WERI-Rb-1 (cell line): ENCODE data around the gene OR11H7.
"Not testable (repeated sequence)": the region's sequence is repeated elsewhere in the genome, so short reads cannot be mapped to it uniquely, and the experiment has no call there.

Source experiments
- DNase-seq: peaks from one replicate; pipeline ENCODE4 v3.0.0-alpha.2; 2020
- H3K27ac ChIP-seq: fragments of 250-450 bp; sonication (Bioruptor Pico); 2 replicates; pipeline ENCODE4 v1.5.1; 2020; ENCODE audit warnings: mild to moderate bottlenecking, moderate library complexity
- H3K27me3 ChIP-seq: fragments of 250-450 bp; sonication (Bioruptor Pico); 2 replicates; pipeline ENCODE4 v1.5.1; 2021; ENCODE audit warnings: mild to moderate bottlenecking, low read depth, moderate library complexity; ENCODE audit not compliant: insufficient read depth, severe bottlenecking
- H3K36me3 ChIP-seq: fragments of 250-450 bp; sonication (Bioruptor Pico); 2 replicates; pipeline ENCODE4 v1.5.1; 2020; ENCODE audit warnings: mild to moderate bottlenecking, moderate library complexity
- H3K4me3 ChIP-seq: 2 replicates; pipeline ENCODE4 v1.5.1; 2011; ENCODE audit warnings: low read depth, mild to moderate bottlenecking, control low read depth, low read length
- H3K9me3 ChIP-seq: fragments of 250-450 bp; sonication (Bioruptor Pico); 2 replicates; pipeline ENCODE4 v1.5.1; 2021; ENCODE audit warnings: mild to moderate bottlenecking, moderate library complexity; ENCODE audit not compliant: severe bottlenecking
- TF ChIP-seq, protein P1 (sequence below): IDR thresholded peaks from 2 replicates; pipeline ENCODE4 v1.5.1; 2011; ENCODE audit warnings: low read depth, mild to moderate bottlenecking, control low read depth, inconsistent platforms, low read length

Gene OR11H7

GRCh38 chr14:20209595-20209994, 19.2 kb upstream of the OR11H7 start:
- Histone ChIP-seq H3K4me3 (no peak overlapping the region), H3K36me3 (no peaks in the 10 kb centered on the region), H3K27me3 (peaks cover 43% of the 10 kb centered on the region), H3K9me3 (no peaks in the 10 kb centered on the region), H3K27ac (no peak overlapping the region)
- DNase-seq = no peak
- TF ChIP-seq, protein P1, sequence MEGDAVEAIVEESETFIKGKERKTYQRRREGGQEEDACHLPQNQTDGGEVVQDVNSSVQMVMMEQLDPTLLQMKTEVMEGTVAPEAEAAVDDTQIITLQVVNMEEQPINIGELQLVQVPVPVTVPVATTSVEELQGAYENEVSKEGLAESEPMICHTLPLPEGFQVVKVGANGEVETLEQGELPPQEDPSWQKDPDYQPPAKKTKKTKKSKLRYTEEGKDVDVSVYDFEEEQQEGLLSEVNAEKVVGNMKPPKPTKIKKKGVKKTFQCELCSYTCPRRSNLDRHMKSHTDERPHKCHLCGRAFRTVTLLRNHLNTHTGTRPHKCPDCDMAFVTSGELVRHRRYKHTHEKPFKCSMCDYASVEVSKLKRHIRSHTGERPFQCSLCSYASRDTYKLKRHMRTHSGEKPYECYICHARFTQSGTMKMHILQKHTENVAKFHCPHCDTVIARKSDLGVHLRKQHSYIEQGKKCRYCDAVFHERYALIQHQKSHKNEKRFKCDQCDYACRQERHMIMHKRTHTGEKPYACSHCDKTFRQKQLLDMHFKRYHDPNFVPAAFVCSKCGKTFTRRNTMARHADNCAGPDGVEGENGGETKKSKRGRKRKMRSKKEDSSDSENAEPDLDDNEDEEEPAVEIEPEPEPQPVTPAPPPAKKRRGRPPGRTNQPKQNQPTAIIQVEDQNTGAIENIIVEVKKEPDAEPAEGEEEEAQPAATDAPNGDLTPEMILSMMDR = no peak

GRCh38 chr14:20212406-20212805, 16.4 kb upstream of the OR11H7 start:
- not testable (repeated sequence) for DNase-seq, H3K9me3 ChIP-seq, H3K27ac ChIP-seq, H3K36me3 ChIP-seq, H3K4me3 ChIP-seq
- H3K27me3 ChIP-seq = peaks cover 43% of the 10 kb centered on the region

DNA sequence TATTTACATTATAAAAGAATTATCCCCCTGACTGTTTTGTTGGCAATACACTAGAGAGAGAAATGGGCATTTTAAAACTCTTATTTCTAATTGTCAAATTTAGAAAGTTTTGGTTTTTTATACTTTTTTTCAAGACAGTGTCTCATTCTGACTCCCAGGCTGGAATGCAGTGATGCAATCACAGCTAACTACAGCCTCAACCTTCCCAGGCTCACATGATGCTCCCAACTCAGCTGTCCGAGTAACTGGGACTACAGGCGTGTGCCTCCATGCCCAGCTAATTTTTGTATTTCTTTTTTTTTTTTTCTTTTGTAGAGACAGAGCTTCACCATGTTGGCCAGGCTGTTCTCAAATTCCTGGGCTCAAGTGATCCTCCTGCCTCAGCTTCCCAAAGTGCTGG, 13.6 kb upstream of the OR11H7 start:
- no peak for DNase-seq
- Histone ChIP-seq H3K27ac (no peak overlapping the region), H3K27me3 (peaks cover 39% of the 10 kb centered on the region), H3K36me3 (no peaks in the 10 kb centered on the region), H3K9me3 (no peaks in the 10 kb centered on the region), H3K4me3 (no peak overlapping the region)
- TF ChIP-seq, protein P1 = no peak

- Histone ChIP-seq H3K4me3 (no peak overlapping the region), H3K9me3 (no peaks in the 10 kb centered on the region), H3K36me3 (no peaks in the 10 kb centered on the region), H3K27ac (no peak overlapping the region), H3K27me3 (peaks cover 59% of the 10 kb centered on the region)
- DNase-seq = no peak
- TF ChIP-seq, protein P1 = no peak
Observed at GRCh38 chr14:20219033-20219432, 9.7 kb upstream of the OR11H7 start.

DNA sequence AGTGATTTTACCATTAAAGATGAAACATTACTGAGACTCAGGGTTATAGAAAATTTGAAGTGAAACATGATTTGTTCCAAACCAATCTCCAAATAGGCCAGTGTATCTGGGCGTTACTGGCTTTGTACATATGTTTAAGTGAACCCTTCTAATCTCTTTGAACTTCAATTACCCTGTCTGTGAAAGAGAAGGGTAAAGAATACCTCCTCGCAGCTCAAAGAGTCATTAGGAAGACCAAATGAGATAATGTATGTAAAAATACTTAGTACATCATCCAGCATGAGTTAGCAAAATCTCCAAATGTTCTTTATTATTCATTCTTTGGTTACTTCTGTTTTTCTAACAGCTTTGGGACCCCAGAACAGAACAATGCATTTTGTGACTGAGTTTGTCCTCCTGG, 5.4 kb upstream of the OR11H7 start, which contains the start of gene OR11H6:
Gene OR11H6 (plus strand): TSS at position 301 of the 400 bp plus-strand sequence. CDS start 0 bp downstream, at position 301.
- Histone ChIP-seq H3K27me3 (peaks cover 58% of the 10 kb centered on the region), H3K36me3 (no peaks in the 10 kb centered on the region), H3K4me3 (no peak within 1 kb of the TSS), H3K9me3 (no peaks in the 10 kb centered on the region), H3K27ac (no peak within 1 kb of the TSS)
- no peak for DNase-seq
- TF ChIP-seq, protein P1 = no peak

DNA sequence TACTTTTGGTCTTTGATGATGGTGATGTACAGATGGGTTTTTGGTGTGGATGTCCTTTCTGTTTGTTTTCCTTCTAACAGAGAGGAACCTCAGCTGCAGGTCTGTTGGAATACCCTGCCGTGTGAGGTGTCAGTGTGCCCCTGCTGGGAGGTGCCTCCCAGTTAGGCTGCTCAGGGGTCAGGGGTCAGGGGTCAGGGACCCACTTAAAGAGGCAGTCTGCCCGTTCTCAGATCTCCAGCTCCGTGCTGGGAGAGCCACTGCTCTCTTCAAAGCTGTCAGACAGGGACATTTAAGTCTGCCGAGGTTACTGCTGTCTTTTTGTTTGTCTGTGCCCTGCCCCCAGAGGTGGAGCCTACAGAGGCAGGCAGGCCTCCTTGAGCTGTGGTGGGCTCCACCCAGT, 6.6 kb downstream of the OR11H7 start:
- peaks cover 18% of the 10 kb centered on the region for H3K27me3 ChIP-seq
- not testable (repeated sequence) for H3K36me3 ChIP-seq, H3K4me3 ChIP-seq, H3K9me3 ChIP-seq, DNase-seq, H3K27ac ChIP-seq

DNA sequence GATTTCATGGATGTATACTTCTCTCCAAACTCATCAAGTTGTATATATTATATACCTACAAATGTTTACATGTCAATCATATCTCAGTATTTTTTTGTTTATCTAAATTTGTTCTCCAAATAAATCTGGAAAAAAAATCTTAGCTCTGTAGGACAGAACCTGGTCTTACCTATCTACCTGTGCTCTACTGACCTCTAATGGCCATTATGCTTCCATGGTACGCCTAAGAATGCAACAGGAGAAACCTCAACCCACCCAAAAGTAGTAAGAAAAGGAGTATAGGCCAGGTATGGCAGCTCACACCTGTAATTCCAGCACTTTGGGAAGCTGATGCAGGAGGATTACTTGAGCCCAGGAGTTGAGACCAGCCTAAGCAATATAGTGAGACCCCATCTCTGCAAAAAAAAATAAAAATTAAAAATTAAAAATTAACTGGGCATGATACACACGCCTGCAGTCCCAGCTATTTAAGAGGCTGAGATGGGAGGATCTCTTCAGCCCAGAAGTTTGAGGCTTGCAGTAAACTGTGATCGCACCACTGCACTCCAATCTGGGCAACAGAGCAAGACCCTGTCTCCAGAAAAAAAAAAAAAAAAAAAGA, 19.0 kb downstream of the OR11H7 start:
- no peak for DNase-seq
- no peaks in the 10 kb centered on the region for H3K36me3 ChIP-seq
- TF ChIP-seq, protein P1 = peak; percentile 36
- H3K27ac ChIP-seq = no peak overlapping the region
- no peak overlapping the region for H3K4me3 ChIP-seq
- H3K27me3 ChIP-seq = peaks cover 29% of the 10 kb centered on the region
- peaks cover 3% of the 10 kb centered on the region for H3K9me3 ChIP-seq
